Keratinocyte (primary cell): ENCODE measurements around the gene DRAP1. TPM values are rescaled to one million over a fixed set of nuclear protein-coding genes. Genes with fewer than 3 reads are reported as not detected.

ENCODE experiments used
- DNase-seq: peaks from one replicate; pipeline ENCODE4 v3.0.0-alpha.2; 2011; ENCODE audit warnings: low read depth, missing footprints, low spot score
- FAIRE-seq: peaks from 2 replicates; lab custom pipeline; 2011; peaks lifted over from hg19 to GRCh38; lab: Jason Lieb, UNC
- H2AFZ ChIP-seq: 2 replicates; pipeline ENCODE4 v1.6.0; 2012; ENCODE audit warnings: low read length, control low read depth, inconsistent platforms; ENCODE audit not compliant: control insufficient read depth
- H3K27ac ChIP-seq: 2 replicates; pipeline ENCODE4 v1.5.1; 2011; ENCODE audit warnings: low read length; ENCODE audit not compliant: control insufficient read depth, insufficient read depth
- H3K27me3 ChIP-seq: 3 replicates; pipeline ENCODE4 v1.6.0; 2011; ENCODE audit warnings: low read length; ENCODE audit not compliant: control insufficient read depth, insufficient read depth; ENCODE audit errors: extremely low read depth
- H3K36me3 ChIP-seq, 2 experiments: 2 replicates in 1 of 2; 3 replicates in 1 of 2; pipeline ENCODE4 v1.5.1; 2011; ENCODE audit warnings: low read length in 2 of 2, mild to moderate bottlenecking in 1 of 2; ENCODE audit not compliant: control insufficient read depth in 2 of 2, insufficient read depth in 2 of 2; ENCODE audit errors: extremely low read depth in 1 of 2
- H3K4me1 ChIP-seq: 3 replicates; pipeline ENCODE4 v1.5.1; 2011; ENCODE audit warnings: low read length; ENCODE audit not compliant: control insufficient read depth, insufficient read depth; ENCODE audit errors: extremely low read depth
- H3K4me2 ChIP-seq: 3 replicates; pipeline ENCODE4 v1.6.0; 2011; ENCODE audit warnings: low read depth, low read length; ENCODE audit not compliant: control insufficient read depth, insufficient read depth; ENCODE audit errors: extremely low read depth
- H3K4me3 ChIP-seq, 3 experiments: fragments of 200-600 bp in 1 of 3; sonication (generic) in 1 of 3; 2 replicates in 2 of 3; 3 replicates in 1 of 3; pipeline ENCODE4 v1.5.1; 2011 to 2016; ENCODE audit warnings: low read length in 3 of 3, mild to moderate bottlenecking in 3 of 3, control low read depth in 2 of 3, inconsistent platforms in 1 of 3, low read depth in 1 of 3, mixed read lengths in 1 of 3, mixed run types in 1 of 3, moderate library complexity in 1 of 3; ENCODE audit not compliant: control insufficient read depth in 2 of 3, insufficient read depth in 2 of 3; ENCODE audit errors: extremely low read depth in 1 of 3
- H3K79me2 ChIP-seq: 2 replicates; pipeline ENCODE4 v1.6.0; 2012; ENCODE audit warnings: low read length; ENCODE audit not compliant: control insufficient read depth, insufficient read depth
- H3K9ac ChIP-seq: 3 replicates; pipeline ENCODE4 v1.6.0; 2011; ENCODE audit warnings: low read length; ENCODE audit not compliant: control insufficient read depth, insufficient read depth; ENCODE audit errors: extremely low read depth
- H3K9me1 ChIP-seq: 3 replicates; pipeline ENCODE4 v1.6.0; 2011; ENCODE audit warnings: low read length; ENCODE audit not compliant: control insufficient read depth, insufficient read depth; ENCODE audit errors: extremely low read depth
- H3K9me3 ChIP-seq: 2 replicates; pipeline ENCODE4 v1.5.1; 2012; ENCODE audit warnings: low read depth, low read length; ENCODE audit not compliant: control insufficient read depth
- H4K20me1 ChIP-seq: 3 replicates; pipeline ENCODE4 v1.6.0; 2011; ENCODE audit warnings: low read length; ENCODE audit not compliant: control insufficient read depth, insufficient read depth; ENCODE audit errors: extremely low read depth
- CTCF ChIP-seq, 3 experiments: IDR thresholded peaks in 1 of 3; conservative IDR thresholded peaks in 1 of 3; optimal IDR thresholded peaks in 1 of 3; 2 replicates in 2 of 3; 3 replicates in 1 of 3; pipeline versions ENCODE3 to v1.5.1; 2011; ENCODE audit warnings: low read length in 3 of 3, mild to moderate bottlenecking in 3 of 3, moderate library complexity in 2 of 3, control low read depth in 1 of 3, inconsistent platforms in 1 of 3; ENCODE audit not compliant: insufficient read depth in 2 of 3; ENCODE audit errors: extremely low read depth in 1 of 3
- EZH2 ChIP-seq: IDR thresholded peaks from one replicate; pipeline ENCODE4 v1.6.1; 2012; ENCODE audit warnings: inconsistent platforms, mild to moderate bottlenecking, low read length, moderate library complexity
- dilution Hi-C: fragments of 300-500 bp; cut with MboI; formaldehyde crosslinking; loops from one replicate; pipeline ENCODE4 v1.7.0; 2020; ENCODE audit warnings: low sequenced_read_pairs; ENCODE audit not compliant: extremely low pct_ligation_motif_present
- polyA plus RNA-seq, 5 experiments: library from polyadenylated mRNA; depleted of rRNA in 3 of 5; stranded (reverse) in 3 of 5; stranded (forward) in 1 of 5; unstranded in 1 of 5; fragments of >200 nt; gene quantifications; 1 replicate in 1 of 5; 2 replicates in 3 of 5; 3 replicates in 1 of 5; pipeline versions ENCODE4 v1.2.1 to v1.2.3, GENCODE V29; 2011 to 2012; ENCODE audit warnings: missing spikeins in 2 of 5, low read depth in 1 of 5, low replicate concordance in 1 of 5

Gene DRAP1
- polyA plus RNA-seq, 1 donor (not counting 4 experiments of a cell fraction or from before 2014, with no cell fraction given), result 135 TPM

GRCh38 chr11:65915821-65916251, 3.4 kb upstream of the DRAP1 start:
- H3K4me3 ChIP-seq, result peak overlapping the region; percentile 19 to 66 (median 26)
- peak overlapping the region; percentile 73 for H3K4me2 ChIP-seq
- H3K79me2 ChIP-seq, result peaks cover 43% of the 10 kb centered on the region
- no peaks in the 10 kb centered on the region for H3K9me1 ChIP-seq
- no peak for TF ChIP-seq CTCF (optimal IDR thresholded peaks at IDR 0.05 in 1 of 3, IDR thresholded peaks at IDR 0.05 in 1 of 3, conservative IDR thresholded peaks at IDR 0.05 in 1 of 3; ENCODE audit: extremely low read depth in 1 of 3, insufficient read depth in 2 of 3, low read length in 3 of 3)
- TF ChIP-seq EZH2, result no peak
- peak; percentile 95 for DNase-seq
- H3K4me1 ChIP-seq, result peaks cover 78% of the 10 kb centered on the region
- dilution Hi-C loops, result no loop called here
- no peak for FAIRE-seq
- H2AFZ ChIP-seq, result no peak overlapping the region
- peak overlapping the region; percentile 91 for H3K9ac ChIP-seq
- peaks cover 4% of the 10 kb centered on the region in 2 experiments for H3K36me3 ChIP-seq
- no peaks in the 10 kb centered on the region for H3K9me3 ChIP-seq
- no peaks in the 10 kb centered on the region for H4K20me1 ChIP-seq
- H3K27me3 ChIP-seq, result no peaks in the 10 kb centered on the region
- H3K27ac ChIP-seq, result peak overlapping the region; percentile 95

- dilution Hi-C loops, result no loop called here
- peak overlapping the region; percentile 95 for H3K27ac ChIP-seq
- H3K79me2 ChIP-seq, result peaks cover 47% of the 10 kb centered on the region
- no peaks in the 10 kb centered on the region for H3K9me3 ChIP-seq
- H3K4me2 ChIP-seq, result peak overlapping the region; percentile 73
- no peak for TF ChIP-seq CTCF (optimal IDR thresholded peaks at IDR 0.05 in 1 of 3, IDR thresholded peaks at IDR 0.05 in 1 of 3, conservative IDR thresholded peaks at IDR 0.05 in 1 of 3; ENCODE audit: extremely low read depth in 1 of 3, insufficient read depth in 2 of 3, low read length in 3 of 3)
- TF ChIP-seq EZH2, result no peak
- FAIRE-seq (peak; percentile 46), DNase-seq (no peak)
- H3K9ac ChIP-seq, result peak overlapping the region; percentile 91
- H2AFZ ChIP-seq, result no peak overlapping the region
- H4K20me1 ChIP-seq, result no peaks in the 10 kb centered on the region
- peak overlapping the region in 2 of 3 experiments; percentile 26 to 66 for H3K4me3 ChIP-seq
- peaks cover 74% of the 10 kb centered on the region for H3K4me1 ChIP-seq
- no peaks in the 10 kb centered on the region for H3K9me1 ChIP-seq
- H3K27me3 ChIP-seq, result no peaks in the 10 kb centered on the region
- peaks cover 4 to 5% of the 10 kb centered on the region in 2 experiments for H3K36me3 ChIP-seq
Measured at GRCh38 chr11:65916391-65916790, 2.8 kb upstream of the DRAP1 start.
